K562 (cell line): ENCODE measurements around the gene LSM6.

Experiments
- CREB3 ChIP-seq: fragments of 450-650 bp; conservative IDR thresholded peaks from 2 replicates; pipeline ENCODE4 v1.6.1; 2016; ENCODE audit warnings: missing genetic modification characterization, low read depth, mild to moderate bottlenecking, missing compliant biosample characterization, moderate library complexity
- CTCF ChIP-seq, 3 experiments: IDR thresholded peaks in 2 of 3; conservative IDR thresholded peaks in 1 of 3; 2 replicates each; pipeline ENCODE4 v1.5.1; 2011 to 2012; ENCODE audit warnings: low read length in 3 of 3, mild to moderate bottlenecking in 3 of 3, control low read depth in 2 of 3, improper control_type of control experiment in 1 of 3, inconsistent platforms in 1 of 3, low read depth in 1 of 3, mixed read lengths in 1 of 3, moderate library complexity in 1 of 3; ENCODE audit not compliant: insufficient read depth in 2 of 3
- DIDO1 ChIP-seq: fragments of 450-650 bp; IDR thresholded peaks from 2 replicates; pipeline ENCODE4 v1.6.1; 2016; ENCODE audit warnings: low read depth, missing biosample characterization, missing genetic modification characterization
- TFAM ChIP-seq: fragments of 250-450 bp; sonication (Bioruptor Pico); conservative IDR thresholded peaks from 2 replicates; pipeline ENCODE4 v1.5.0; 2021; ENCODE audit warnings: mild to moderate bottlenecking, moderate library complexity
- UBTF ChIP-seq, 2 experiments: IDR thresholded peaks; 2 replicates each; pipeline ENCODE4 v1.6.1; 2012; ENCODE audit warnings: improper control_type of control experiment in 2 of 2, low read depth in 2 of 2, low read length in 2 of 2, borderline replicate concordance in 1 of 2

- TF ChIP-seq UBTF (IDR thresholded peaks at IDR 0.05; ENCODE audit: borderline replicate concordance in 1 of 2, low read depth in 2 of 2, low read length in 2 of 2) (no peak), CTCF (IDR thresholded peaks at IDR 0.05 in 2 of 3, conservative IDR thresholded peaks at IDR 0.05 in 1 of 3; ENCODE audit: insufficient read depth in 2 of 3, low read depth in 1 of 3, low read length in 3 of 3) (no peak), DIDO1 (tag) (no peak), TFAM (CRISPR knock-in tag) (no peak), CREB3 (tag) (no peak)
These were observed 16.0 kb upstream of the LSM6 start for GRCh38 chr4:146159384-146160058.
